Fibroblast of skin of left quadriceps (primary cell): ENCODE results near the gene CD99L2.
"Not testable (repeated sequence)": the region's sequence is repeated elsewhere in the genome, so short reads cannot be mapped to it uniquely, and the experiment has no call there.

Experiments used
- DNase-seq, 2 experiments: peaks; one replicate each; pipeline ENCODE4 v3.0.0-alpha.2; 2013; ENCODE audit warnings: low read depth in 2 of 2

CD99L2 gene

DNA sequence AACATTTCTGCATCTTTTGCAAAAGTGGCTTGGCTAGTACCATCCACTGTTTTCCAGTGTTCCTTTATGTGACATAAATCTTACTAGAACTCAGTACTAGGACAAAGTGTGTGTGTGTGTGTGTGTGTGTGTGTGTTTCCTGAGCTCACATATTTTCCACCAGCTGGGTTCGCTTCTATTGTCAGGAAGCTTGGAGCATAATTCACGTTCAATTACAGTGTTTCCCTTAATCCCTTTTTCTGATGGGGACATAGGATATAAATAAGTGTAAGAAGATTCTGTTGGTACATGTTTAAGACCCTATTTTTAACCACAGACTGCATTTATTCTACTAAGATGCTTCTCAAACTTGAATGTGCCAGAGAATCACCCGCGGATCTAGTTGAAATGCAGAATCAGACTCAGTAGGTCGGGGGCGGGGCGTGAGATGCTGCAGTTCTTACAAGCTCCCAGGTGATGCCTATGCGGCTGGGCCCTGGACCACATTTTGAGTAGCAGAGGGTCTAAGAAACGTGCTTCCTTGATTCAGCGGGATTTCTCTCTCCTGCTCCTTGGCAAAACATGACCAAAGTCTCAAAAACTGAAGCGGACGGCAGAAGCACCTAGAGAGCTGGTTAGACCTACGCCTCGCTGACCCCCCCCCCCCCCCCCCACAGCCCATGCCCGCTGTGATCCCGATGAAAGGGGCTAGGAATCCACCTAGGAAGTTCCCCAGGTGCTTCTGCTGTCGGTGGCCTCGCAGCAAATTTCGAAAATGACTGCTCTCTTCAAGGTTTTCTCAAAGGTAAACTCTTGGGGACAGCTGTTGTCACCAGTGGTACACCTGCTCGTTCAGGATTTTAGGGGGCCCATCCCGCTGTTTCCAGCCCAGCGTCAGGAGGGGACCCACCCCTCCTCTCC lies 797 bp downstream of the CD99L2 start:
- no peak for DNase-seq

DNA sequence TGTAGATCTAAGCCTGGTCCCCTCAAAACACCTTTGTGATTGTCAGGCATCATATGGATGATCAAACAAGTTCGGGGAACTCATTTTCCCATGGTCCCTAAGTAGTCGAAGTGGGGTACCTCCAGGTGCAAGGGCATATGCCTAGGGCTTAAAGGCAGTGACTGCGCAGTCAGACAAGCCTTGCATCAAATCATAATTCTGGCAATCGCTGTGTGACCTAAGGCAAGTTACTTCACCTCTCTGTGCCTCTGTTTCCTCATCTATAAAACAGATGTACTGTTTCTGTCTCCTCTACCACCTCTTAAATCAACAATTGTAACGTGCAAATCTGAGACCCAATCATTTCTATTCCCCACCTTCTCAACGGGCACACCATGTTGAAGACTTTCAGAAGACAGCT lies 1.8 kb downstream of the CD99L2 start:
- no peak for DNase-seq

DNA sequence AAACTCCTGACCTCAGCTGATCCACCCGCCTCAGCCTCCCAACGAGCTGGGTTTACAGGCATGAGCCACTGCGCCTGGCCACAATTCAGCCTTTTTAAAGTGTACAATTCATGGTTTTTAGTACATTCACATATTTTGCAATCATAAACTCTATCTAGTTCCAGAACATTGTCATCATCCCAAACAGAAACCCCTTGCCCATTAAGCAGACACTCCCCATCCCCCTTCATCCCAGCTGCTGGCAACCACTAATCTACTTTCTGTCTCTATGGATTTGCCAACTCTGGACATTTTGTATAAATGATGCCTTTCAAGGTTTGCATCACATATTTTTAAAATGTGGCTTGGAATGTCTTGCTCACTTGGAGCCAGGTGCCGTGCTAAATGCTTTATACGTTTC lies 4.5 kb downstream of the CD99L2 start:
- DNase-seq, result no peak

DNA sequence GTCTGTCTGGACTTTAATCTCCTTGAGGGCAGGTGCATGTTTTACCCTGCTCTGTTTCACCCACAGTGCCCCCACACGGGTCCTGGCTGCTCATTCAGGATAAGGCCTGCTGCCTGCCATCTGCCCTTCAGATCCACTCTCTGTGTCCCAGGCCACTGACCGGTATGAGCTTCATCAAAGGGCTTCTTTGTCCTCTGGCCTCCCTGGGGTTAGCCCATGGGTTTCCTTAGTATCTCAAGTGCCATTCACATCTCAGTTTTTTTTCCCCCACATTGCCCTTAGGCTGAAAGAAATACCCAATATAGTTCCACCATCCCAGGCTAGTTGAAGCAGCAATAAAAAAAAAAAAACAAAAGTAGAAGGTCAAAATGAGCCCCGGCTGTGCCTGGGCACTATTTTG lies 9.3 kb downstream of the CD99L2 start:
- no peak for DNase-seq

DNA sequence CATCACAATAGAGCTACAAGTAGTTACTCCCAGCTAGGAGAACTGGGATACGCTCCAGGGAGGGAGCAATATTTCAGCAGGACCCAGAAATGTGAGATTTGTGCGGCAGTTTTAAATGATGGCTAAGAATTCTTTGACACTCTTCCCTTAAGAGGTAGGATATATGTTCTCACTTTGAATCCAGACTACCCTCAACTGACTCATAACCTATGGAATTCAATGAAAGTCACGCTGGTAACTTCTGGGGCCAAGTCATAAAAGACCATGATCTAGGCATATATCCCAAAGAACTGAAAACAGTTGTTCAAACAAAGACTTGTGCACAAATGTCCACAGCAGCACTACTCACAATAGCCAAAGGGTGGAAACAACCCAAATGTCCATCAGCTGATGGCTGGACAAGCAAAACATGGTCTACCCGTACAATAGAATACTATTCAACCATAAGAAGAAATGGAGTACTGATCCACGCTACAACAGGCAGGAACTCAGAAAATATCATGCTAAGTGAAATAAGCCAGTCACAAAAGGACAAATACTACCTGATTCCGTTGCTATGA lies 10.5 kb downstream of the CD99L2 start:
- DNase-seq, result peak; percentile 35 to 49

DNA sequence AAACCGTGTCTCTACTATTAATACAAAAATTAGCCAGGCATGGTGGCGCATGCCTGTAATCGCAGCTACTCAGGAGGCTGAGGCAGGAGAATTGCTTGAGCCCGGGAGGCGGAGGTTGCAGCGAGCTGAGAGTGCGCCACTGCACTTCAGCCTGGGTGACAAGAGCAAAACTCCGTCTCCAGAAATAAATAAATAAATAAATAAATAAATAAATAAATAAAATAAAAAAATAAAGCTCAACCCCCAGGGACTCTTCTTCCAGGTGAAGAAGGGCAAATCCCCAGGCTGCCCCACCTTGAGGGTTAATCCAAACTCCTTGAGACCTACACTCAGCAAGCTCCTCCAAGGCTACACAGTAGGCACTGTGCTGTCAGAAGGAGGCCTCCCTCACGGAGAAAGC lies 11.2 kb downstream of the CD99L2 start:
- not testable (repeated sequence) for DNase-seq

DNA sequence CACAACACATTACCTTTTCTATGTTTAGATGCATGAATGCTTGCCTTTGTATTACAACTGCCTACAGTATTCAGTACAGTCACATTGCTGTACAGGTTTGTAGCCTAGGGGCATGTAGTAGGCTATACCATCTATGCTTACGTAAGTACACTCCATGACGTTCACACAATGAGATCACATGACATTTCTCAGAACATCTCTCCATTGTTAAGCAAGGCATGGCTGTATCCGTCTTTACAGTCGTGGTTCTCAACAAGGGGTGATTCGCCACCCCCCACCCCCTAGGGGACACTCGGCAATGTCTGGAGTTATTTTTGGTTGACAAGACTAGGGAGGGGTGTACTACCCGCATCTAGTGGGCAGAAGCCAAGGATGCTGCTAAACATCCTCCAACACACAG lies 12.1 kb downstream of the CD99L2 start:
- no peak for DNase-seq

DNA sequence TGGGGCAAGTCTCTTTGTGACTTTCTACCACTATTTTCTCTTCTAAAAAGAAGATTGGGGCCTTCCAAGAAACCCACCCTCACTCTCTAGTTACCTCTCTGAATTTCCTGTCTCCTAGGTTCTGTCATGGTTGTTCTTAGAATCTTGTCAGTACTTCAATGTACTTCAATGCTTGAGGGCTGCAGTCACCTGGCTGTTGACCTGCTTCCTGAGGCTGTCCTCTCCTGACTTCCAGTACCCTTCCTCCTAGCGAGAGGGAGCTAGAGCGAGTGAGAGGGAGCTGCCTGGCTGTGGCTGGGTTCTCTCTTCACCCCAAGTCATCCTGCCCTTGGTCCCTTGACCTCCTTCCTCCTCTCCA lies 17.7 kb downstream of the CD99L2 start:
- DNase-seq, result no peak

DNA sequence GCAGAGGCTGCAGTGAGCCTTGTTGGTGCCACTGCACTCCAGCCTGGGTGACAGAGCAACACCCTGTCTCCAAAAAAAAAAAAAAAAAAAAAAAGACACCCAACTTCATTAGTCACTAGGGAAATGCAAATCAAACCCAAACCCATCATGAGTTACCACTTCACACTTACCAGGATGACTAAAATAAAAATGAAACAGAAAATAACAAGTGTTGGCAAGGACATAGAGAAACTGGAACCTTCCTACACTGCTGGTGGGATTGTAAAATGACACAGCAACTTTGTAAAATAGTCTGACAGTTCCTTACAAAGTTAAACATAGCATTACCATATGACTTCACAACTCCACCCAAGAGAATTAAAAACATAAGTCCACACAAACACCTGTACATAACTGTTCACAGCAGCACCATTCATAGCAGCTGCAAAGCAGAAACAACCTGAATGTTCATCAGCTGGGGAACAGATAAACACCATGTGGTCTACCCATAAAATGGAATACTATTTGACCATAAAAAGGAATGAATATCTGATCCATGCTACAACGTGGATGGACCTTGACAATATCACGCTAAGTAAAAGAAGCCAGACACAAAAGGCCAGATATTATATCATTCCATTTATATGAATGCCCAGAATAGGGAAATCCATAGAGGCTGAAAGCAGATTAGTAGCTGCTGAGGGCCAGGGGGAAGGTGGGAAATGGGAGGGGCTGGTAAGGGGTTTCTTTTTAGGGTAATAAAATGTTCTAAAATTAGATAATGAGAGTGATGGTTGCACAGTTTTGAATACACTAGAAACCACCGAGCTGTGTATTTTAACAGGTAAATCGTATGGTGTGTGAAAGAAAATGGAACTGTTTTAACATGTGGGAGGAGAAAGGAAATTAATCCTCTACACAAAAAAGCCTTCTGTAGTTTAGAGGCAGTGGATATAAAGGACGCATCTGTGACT lies 18.3 kb downstream of the CD99L2 start:
- no peak for DNase-seq

DNA sequence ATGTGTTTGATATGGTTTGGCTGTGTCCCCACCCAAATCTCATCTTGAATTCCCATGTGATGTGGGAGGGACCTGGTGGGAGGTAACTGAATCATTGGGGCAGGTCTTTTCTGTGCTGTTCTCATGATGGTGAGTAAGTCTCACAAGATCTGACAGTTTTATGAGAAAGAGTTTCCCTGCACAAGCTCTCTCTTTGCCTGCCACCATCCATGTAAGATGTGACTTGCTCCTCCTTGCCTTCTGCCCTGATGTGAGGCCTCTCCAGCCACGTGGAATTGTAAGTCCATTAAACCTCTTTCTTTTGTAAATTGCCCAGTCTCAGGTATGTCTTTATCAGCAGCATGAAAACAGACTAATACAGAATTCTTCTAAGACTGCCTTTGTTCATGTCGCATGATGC lies 22.8 kb downstream of the CD99L2 start:
- DNase-seq, result not testable (repeated sequence)

DNA sequence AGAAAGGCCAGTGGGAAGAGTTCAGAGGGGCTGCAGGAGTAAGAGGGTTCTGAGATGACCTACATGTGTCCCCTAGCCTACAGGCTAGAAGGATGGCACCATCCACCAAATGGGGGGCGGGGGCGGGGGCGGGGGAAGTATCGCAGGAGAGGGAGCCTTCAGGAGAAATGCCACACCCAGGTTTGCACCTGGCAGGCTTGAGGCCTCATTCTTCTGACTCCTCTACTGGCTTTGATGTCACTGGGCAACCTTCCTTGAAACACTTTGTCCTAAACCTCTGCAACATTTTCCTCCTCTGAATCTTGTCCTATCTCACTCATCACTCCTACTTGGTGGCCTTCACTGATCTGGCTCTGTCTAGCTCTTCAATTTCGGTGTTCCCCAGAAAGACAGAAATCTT lies 24.0 kb downstream of the CD99L2 start:
- DNase-seq, result no peak

DNA sequence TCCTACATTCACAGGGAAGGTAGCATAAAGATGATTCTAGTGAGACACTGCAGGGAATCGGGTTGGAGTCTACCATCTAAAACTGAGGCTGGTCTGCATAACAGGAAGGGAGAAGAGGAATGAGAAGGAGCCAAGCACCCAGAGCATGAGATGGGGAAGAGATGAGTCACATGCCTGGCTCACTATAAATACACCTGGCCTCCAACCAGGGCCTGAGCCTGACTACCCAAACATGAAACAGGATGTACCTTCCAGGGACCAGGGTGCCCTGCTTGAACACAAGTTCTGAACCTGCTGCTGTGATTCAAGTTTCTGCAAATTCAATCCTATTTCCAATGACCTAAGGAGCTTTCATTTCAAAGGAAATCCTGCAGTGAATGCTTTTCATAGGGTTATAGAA lies 24.9 kb downstream of the CD99L2 start:
- no peak for DNase-seq

DNA sequence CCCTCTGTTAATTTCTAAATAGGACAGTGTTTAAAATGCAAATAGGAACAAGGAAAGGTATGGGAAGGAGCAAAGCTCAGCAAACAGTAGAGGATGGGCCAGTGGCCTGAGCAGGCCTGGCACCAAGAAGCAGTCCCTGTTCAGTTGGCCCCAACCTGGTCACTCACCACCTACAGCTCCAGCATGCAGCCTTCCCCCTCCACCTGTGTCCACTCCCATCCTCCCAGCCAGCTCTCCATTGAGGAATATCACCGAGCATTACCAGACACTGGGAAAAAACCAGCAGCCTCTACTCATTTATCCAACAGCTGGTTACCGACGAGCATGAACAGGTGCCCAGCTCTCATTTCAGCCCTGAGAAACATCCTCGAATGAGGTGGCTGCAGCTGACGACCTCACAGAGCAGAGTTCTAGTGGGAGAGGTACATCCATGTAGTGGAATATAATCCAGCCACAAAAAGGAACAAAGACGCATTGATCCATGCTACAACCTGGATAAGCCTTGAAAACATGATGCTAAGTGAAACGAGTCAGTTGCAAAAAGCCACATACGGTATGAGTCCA lies 25.6 kb downstream of the CD99L2 start:
- DNase-seq, result no peak

DNA sequence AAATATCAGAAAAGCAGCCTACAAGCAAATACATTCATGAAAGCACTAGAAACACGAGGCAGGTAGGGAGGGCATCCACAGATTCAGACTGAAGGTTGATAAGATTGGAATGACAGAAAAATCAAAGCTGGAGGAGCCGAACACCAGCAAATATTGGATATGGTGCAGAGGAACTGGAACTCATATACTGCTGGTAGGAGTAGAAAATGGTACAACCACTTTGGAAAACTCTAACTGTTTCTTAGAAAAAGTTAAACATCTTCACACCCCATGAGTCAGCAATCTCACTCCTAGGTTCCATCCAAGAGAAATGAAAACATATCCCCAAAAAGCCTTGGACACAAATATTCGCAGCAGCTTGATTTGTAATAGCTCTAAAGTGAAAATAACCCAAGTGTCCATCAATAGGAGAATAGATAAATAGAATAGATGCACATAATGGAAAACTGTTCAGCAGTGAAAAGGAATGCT lies 27.1 kb downstream of the CD99L2 start:
- no peak for DNase-seq

DNA sequence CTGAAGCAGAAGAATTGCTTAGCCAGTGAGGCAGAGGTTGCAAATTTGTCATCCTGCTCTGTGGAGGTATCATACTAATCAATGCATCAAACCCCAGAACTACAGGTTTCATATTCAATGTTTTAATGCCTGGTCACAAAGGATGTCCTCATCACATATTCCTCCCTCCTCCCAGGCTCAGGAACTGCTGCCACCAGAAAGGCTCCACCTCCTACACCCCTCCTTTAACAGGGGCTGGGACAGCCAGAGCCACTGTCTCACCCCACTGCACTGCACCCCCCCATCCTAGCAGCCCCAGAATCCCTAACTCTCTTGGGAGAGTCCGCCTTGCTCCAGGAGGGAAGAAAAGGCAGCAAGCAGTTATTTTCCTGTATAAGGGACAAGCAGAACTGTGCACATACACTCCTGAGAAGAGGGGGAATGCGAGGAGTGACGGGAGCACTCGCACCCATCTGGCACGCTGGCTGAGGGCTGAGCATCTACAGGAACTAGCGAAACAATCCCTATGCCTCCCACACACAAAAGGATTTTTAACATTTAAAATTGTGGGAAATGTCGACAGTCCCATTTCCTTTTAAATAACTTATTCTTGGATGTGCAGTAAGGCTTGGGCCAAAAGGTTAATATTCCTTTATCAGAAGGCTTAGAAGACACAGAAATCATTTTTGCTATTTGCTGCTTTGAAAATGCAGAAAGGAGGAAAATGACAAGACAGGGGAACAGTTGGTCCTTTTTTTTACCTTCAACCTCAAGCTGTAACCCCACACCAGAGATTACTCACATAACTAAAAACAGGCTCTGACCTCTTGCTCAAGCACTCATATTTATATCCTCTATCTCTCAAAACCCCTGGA lies 27.8 kb downstream of the CD99L2 start:
- DNase-seq, result no peak

DNA sequence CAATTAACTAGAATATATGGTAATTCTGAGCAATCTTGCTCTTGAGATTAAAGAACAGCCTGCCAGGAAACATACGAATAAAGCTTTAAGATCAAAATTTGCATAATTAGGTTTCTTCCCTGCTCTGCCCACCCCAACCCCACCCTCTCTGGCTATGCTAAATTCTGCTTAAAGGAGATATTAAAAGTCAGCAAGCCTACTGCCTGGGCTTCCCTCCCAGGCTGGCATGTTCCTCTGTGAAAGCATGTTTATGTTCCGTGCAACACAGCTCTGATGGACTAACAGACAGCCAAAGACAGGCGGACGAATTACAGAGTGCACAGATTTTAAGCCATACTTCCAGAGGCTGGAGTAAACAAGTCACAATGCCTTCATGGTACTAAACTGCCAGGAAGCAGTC lies 28.4 kb downstream of the CD99L2 start:
- DNase-seq, result no peak

DNA sequence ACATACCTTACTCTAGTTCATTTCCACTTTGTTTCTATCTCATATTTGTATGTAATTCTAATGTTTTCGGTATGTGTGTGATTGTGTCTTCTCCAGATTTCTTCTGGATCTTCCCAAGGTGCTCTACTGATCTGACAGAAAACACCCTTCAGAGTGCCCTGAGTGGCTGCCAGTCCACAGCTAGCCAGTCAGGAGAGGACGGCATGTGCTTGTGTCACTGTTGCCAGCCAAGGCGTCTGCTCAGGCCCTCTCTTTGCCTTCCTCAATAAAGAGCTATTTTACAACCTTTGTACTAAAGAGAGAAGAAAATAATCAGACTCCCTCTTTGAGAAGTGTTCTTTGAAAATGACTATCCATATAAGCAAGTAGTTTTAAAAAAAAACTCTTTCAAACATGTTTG lies 29.0 kb downstream of the CD99L2 start:
- no peak for DNase-seq

DNA sequence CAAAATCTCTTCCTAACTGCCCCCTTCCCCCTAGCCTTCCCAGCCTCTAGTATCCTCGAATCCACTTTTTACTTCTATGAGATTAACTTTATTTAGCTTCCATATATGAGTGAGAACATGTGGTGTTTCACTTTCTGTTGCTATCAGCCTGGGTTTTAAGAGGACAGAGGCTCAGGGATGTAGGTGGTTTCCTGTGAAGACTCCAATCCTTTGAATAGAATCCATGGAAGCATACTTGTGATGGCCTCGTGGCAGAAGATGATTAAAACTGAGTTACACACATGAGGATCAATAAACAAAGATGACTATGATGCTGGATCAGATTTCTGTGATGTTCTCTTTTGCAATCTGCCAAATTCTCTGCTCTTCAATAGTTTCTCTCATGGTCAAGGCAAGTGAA lies 29.8 kb downstream of the CD99L2 start:
- DNase-seq, result no peak

DNA sequence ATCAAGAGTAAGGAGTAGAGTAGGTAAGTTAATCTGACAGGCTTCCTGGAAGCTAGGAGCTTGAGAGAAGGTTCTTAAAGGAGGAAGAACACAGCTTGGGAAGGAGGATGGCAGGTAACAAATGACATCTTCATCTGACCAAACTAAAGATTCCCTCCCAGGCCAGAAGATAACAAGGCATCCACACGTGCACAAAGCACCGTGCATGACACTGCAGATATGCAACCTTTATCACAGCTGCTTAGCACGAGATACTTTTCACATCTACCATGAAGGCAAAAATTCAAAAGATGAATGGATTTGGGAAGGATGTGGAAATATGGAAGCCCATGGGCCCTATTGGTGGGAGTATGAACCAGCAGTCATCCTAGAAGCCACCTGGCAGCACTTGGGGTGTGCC lies 34.3 kb downstream of the CD99L2 start:
- no peak for DNase-seq

DNA sequence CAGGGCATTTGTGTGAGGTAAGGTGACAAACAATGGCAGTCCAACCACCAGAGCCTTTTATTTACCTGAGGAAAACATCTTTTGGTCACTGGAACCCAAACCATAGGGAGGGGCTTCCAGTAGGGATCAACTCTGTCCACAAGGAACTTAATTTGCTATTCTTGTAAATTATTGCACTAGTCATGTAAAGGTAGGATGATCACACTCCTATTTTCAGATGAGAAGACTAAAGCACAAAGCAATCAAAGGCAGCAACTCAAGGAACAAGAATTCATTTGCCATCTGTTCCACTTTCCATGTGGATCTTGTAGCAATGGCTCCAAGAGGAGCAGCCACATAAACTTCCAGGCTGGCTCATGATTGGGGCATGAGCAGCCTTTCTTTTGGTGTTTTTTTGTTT lies 35.3 kb downstream of the CD99L2 start:
- DNase-seq, result no peak

DNA sequence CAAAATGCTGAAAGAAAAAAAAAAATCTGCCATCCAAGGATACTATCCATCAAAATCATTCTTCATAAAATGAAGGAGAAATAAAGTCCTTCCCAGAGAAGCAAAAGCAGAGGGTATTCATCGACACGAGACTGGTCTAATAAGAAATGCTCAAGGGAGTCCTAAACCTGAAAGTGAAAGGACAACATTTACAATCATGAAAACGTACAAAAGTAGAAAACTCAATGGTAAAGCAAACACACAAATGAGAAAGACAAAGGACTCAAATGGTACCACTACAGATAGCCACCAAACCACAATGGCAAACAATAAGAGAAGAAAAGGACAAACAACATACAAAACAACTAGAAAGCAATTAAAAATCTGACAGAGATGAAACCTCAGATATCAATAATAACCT lies 41.0 kb downstream of the CD99L2 start:
- no peak for DNase-seq
